A673 (cell line): ENCODE data around the gene EOMES. TPM values are rescaled to one million over a fixed set of nuclear protein-coding genes. Genes with fewer than 3 reads are reported as not detected.

Experiments used
- BruUV-seq: library from RNA; stranded (reverse); fragments of 400-500 nt; replicated peaks from 2 replicates; lab custom pipeline; 2021; lab: Mats Ljungman, UMichigan
- CTCF ChIA-PET: fragments of 300-600 bp; sonication (Branson Sonifier 250); formaldehyde crosslinking; loops from one replicate; lab custom pipeline; 2022; ENCODE audit warnings: antibody characterized with exemption; lab: Charles Lee
- POLR2A ChIA-PET: fragments of 300-600 bp; sonication (Branson Sonifier 250); formaldehyde crosslinking; loops from one replicate; lab custom pipeline; 2022; ENCODE audit warnings: antibody characterized with exemption; ENCODE audit not compliant: low non-redundant PET; lab: Charles Lee
- DNase-seq: peaks from one replicate; pipeline ENCODE4 v3.0.0-alpha.2; 2015; ENCODE audit warnings: low spot score
- H3K27ac ChIP-seq: fragments of 200-600 bp; sonication (generic); 2 replicates; pipeline ENCODE4 v1.5.1; 2016; ENCODE audit warnings: mixed run types, low read depth, mild to moderate bottlenecking, mixed read lengths, antibody characterized with exemption, low read length; ENCODE audit not compliant: poor library complexity, severe bottlenecking
- H3K27me3 ChIP-seq: fragments of 200-600 bp; sonication (generic); replicated peaks from 2 replicates; pipeline ENCODE4 v1.6.1; 2017; ENCODE audit warnings: mixed run types, low read depth, mild to moderate bottlenecking, mixed read lengths, antibody characterized with exemption, low read length; ENCODE audit not compliant: insufficient read depth, poor library complexity
- H3K36me3 ChIP-seq: fragments of 200-600 bp; sonication (generic); 2 replicates; pipeline ENCODE4 v1.6.1; 2016; ENCODE audit warnings: mixed run types, mild to moderate bottlenecking, mixed read lengths, antibody characterized with exemption, low read length; ENCODE audit not compliant: insufficient read depth, poor library complexity, severe bottlenecking
- H3K4me1 ChIP-seq: fragments of 200-600 bp; sonication (generic); 2 replicates; pipeline ENCODE4 v1.6.1; 2017; ENCODE audit warnings: mixed run types, mild to moderate bottlenecking, mixed read lengths, antibody characterized with exemption, low read length; ENCODE audit not compliant: insufficient read depth, poor library complexity, severe bottlenecking
- H3K4me3 ChIP-seq: fragments of 200-600 bp; sonication (generic); 2 replicates; pipeline ENCODE4 v1.5.1; 2016; ENCODE audit warnings: low read depth, mixed run types, mild to moderate bottlenecking, mixed read lengths, low read length; ENCODE audit not compliant: poor library complexity, severe bottlenecking
- H3K9me3 ChIP-seq: fragments of 200-600 bp; sonication (generic); 2 replicates; pipeline ENCODE4 v1.6.1; 2016; ENCODE audit warnings: mixed run types, low read depth, mild to moderate bottlenecking, mixed read lengths, antibody characterized with exemption, low read length; ENCODE audit not compliant: poor library complexity, severe bottlenecking
- CTCF ChIP-seq: fragments of 300-800, 200-600 bp; sonication (generic); conservative IDR thresholded peaks from 2 replicates; pipeline ENCODE4 v1.5.1; 2017; ENCODE audit warnings: low read depth, mild to moderate bottlenecking, antibody characterized with exemption, low read length, moderate library complexity, mixed read lengths
- EZH2 ChIP-seq: fragments of 200-600 bp; sonication (generic); IDR thresholded peaks from 2 replicates; pipeline ENCODE4 v1.6.1; 2017; ENCODE audit warnings: borderline replicate concordance, low read depth, mild to moderate bottlenecking, mixed read lengths, antibody characterized with exemption, low read length; ENCODE audit not compliant: poor library complexity, severe bottlenecking
- intact Hi-C: fragments of 100-400 bp; cut with micrococcal nuclease; formaldehyde crosslinking; loops from one replicate; pipeline ENCODE4 v1.10.0; 2022; ENCODE audit not compliant: unreplicated experiment
- total RNA-seq: library from RNA; stranded (reverse); gene quantifications from 2 replicates; pipeline ENCODE4 v1.2.3, GENCODE V29; 2021

EOMES gene
- total RNA-seq, 1 experiment from 2014 or later, result not detected

GRCh38 chr3:27715863-27716262 lies 6.3 kb downstream of the EOMES start:
- ChIA-PET CTCF (no interaction called here), POLR2A (no interaction called here)
- TF ChIP-seq CTCF, result no peak
- TF ChIP-seq EZH2, result no peak
- H3K4me1 ChIP-seq, result no peaks in the 10 kb centered on the region
- H3K4me3 ChIP-seq, result no peak overlapping the region
- no TSS peak for BruUV-seq
- H3K9me3 ChIP-seq, result no peaks in the 10 kb centered on the region
- DNase-seq, result no peak
- H3K27me3 ChIP-seq, result peaks cover 83% of the 10 kb centered on the region
- H3K36me3 ChIP-seq, result no peaks in the 10 kb centered on the region
- intact Hi-C loops, result no loop called here
- H3K27ac ChIP-seq, result no peak overlapping the region

- no TSS peak for BruUV-seq
- no peak for TF ChIP-seq CTCF
- no peak for TF ChIP-seq EZH2
- Histone ChIP-seq H3K27ac (no peak overlapping the region), H3K9me3 (no peaks in the 10 kb centered on the region), H3K4me1 (no peaks in the 10 kb centered on the region), H3K36me3 (no peaks in the 10 kb centered on the region), H3K27me3 (peaks cover 83% of the 10 kb centered on the region), H3K4me3 (no peak overlapping the region)
- ChIA-PET CTCF (no interaction called here), POLR2A (no interaction called here)
- intact Hi-C loops, result no loop called here
- DNase-seq, result no peak
Measured at GRCh38 chr3:27715454-27715806, 6.7 kb downstream of the EOMES start.

- BruUV-seq, result no TSS peak
- no peak overlapping the region for H3K27ac ChIP-seq
- POLR2A ChIA-PET, result no interaction called here
- no peak for DNase-seq
- H3K27me3 ChIP-seq, result peaks cover 81% of the 10 kb centered on the region
- intact Hi-C loops, result no loop called here
- CTCF ChIA-PET, result no interaction called here
- TF ChIP-seq EZH2, result peak; percentile 64
- TF ChIP-seq CTCF, result no peak
- no peaks in the 10 kb centered on the region for H3K4me1 ChIP-seq
- no peaks in the 10 kb centered on the region for H3K36me3 ChIP-seq
- no peaks in the 10 kb centered on the region for H3K9me3 ChIP-seq
- H3K4me3 ChIP-seq, result no peak overlapping the region
Measured at GRCh38 chr3:27714692-27715453, 7.2 kb downstream of the EOMES start.
